Neural crest cell (in vitro differentiated cells): ENCODE measurements around the gene SPR. TPM values are rescaled to one million over a fixed set of nuclear protein-coding genes. Genes with fewer than 3 reads are reported as not detected.

ENCODE experiments used
- DNase-seq: peaks from one replicate; pipeline ENCODE4 v3.0.0; 2021; ENCODE audit warnings: low read depth, mixed read lengths, low spot score
- H3K27ac Mint-ChIP-seq: one replicate; pipeline ENCODE4 v1.8.0; 2021; ENCODE audit warnings: mild to moderate bottlenecking, mixed read lengths; ENCODE audit not compliant: unreplicated experiment
- H3K27me3 Mint-ChIP-seq: 2 replicates; pipeline ENCODE4 v1.8.0; 2021; ENCODE audit warnings: low read depth, mild to moderate bottlenecking, mixed read lengths
- H3K36me3 Mint-ChIP-seq: 2 replicates; pipeline ENCODE4 v1.8.0; 2021; ENCODE audit warnings: low read depth, mild to moderate bottlenecking, mixed read lengths
- H3K4me1 Mint-ChIP-seq: 2 replicates; pipeline ENCODE4 v1.8.0; 2021; ENCODE audit warnings: mixed read lengths
- H3K4me3 Mint-ChIP-seq: one replicate; pipeline ENCODE4 v1.8.0; 2021; ENCODE audit warnings: mild to moderate bottlenecking, mixed read lengths
- H3K9me3 Mint-ChIP-seq: 2 replicates; pipeline ENCODE4 v1.8.0; 2021; ENCODE audit warnings: mixed read lengths
- CTCF ChIP-seq: fragments of 200-600 bp; sonication (generic); conservative IDR thresholded peaks from 2 replicates; pipeline ENCODE4 v1.5.0; 2021; ENCODE audit warnings: antibody characterized with exemption, mild to moderate bottlenecking
- total RNA-seq: library from RNA; stranded (reverse); gene quantifications from 2 replicates; pipeline ENCODE4 v1.2.1, GENCODE V29; 2021

The SPR gene
- total RNA-seq, 1 donor from 2014 or later: 6.3 TPM

GRCh38 chr2:72937356-72937669 lies 50.1 kb downstream of the SPR start:
- no peak for DNase-seq
- H3K4me1 Mint-ChIP-seq: no peaks in the 10 kb centered on the region
- H3K27me3 Mint-ChIP-seq: peaks cover 28% of the 10 kb centered on the region
- H3K27ac Mint-ChIP-seq: no peak overlapping the region
- H3K4me3 Mint-ChIP-seq: no peak overlapping the region
- no peak for TF ChIP-seq CTCF
- no peaks in the 10 kb centered on the region for H3K9me3 Mint-ChIP-seq
- H3K36me3 Mint-ChIP-seq: no peaks in the 10 kb centered on the region

- Mint-ChIP-seq H3K36me3 (no peaks in the 10 kb centered on the region), H3K4me1 (no peaks in the 10 kb centered on the region), H3K27me3 (peaks cover 25% of the 10 kb centered on the region), H3K27ac (no peak overlapping the region), H3K4me3 (no peak overlapping the region), H3K9me3 (no peaks in the 10 kb centered on the region)
- DNase-seq: no peak
- TF ChIP-seq CTCF: no peak
Measured at GRCh38 chr2:72938455-72938854, 51.2 kb downstream of the SPR start.

- no peaks in the 10 kb centered on the region for H3K4me1 Mint-ChIP-seq
- no peak overlapping the region for H3K4me3 Mint-ChIP-seq
- no peak for DNase-seq
- H3K27me3 Mint-ChIP-seq: peaks cover 14% of the 10 kb centered on the region
- no peaks in the 10 kb centered on the region for H3K36me3 Mint-ChIP-seq
- no peak for TF ChIP-seq CTCF
- H3K9me3 Mint-ChIP-seq: no peaks in the 10 kb centered on the region
- no peak overlapping the region for H3K27ac Mint-ChIP-seq
Measured at GRCh38 chr2:72940361-72940760, 53.2 kb downstream of the SPR start.

GRCh38 chr2:72940786-72941185 lies 53.6 kb downstream of the SPR start:
- no peak overlapping the region for H3K4me3 Mint-ChIP-seq
- no peak for DNase-seq
- H3K27ac Mint-ChIP-seq: no peak overlapping the region
- no peak for TF ChIP-seq CTCF
- H3K36me3 Mint-ChIP-seq: no peaks in the 10 kb centered on the region
- peaks cover 10% of the 10 kb centered on the region for H3K27me3 Mint-ChIP-seq
- no peaks in the 10 kb centered on the region for H3K9me3 Mint-ChIP-seq
- no peaks in the 10 kb centered on the region for H3K4me1 Mint-ChIP-seq

Other genes with a start within 250 kb of the SPR start
- 28.0 and 28.2 TPM in 2 replicates for gene EXOC6B, start 61.4 kb upstream of the SPR start, total RNA-seq
- not detected in 2 replicates for gene EMX1, start 30.1 kb downstream of the SPR start, total RNA-seq
- gene SFXN5, start 184.3 kb downstream of the SPR start, total RNA-seq: 21.8 and 23.3 TPM in 2 replicates
- 6.7 and 10.1 TPM in 2 replicates for gene RAB11FIP5, start 225.5 kb downstream of the SPR start, total RNA-seq